Measurements from ENCODE around the gene TCEA2.

The TCEA2 gene

GRCh38 chr20:64067733-64068307, 4.8 kb downstream of the TCEA2 start:
- peaks cover 11% of the 10 kb centered on the region for H3K4me1 ChIP-seq (ENCODE audit: control insufficient read depth, insufficient read depth, low read length, poor library complexity, severe bottlenecking)
- peaks cover under 1% of the 10 kb centered on the region for H3K36me3 ChIP-seq (ENCODE audit: control insufficient read depth, insufficient read depth, low read length)
- no peak overlapping the region for H3K4me3 ChIP-seq (ENCODE audit: extremely low read depth, insufficient read depth, low read length, poor library complexity, severe bottlenecking)
- no peak overlapping the region for H3K27ac ChIP-seq (ENCODE audit: low read depth, low read length, severe bottlenecking)
- 84 to 94% methylated on average over 10 to 12 of the region's 12 CpGs for WGBS, 2 experiments (ENCODE audit: insufficient coverage in 2 of 2)
- no peaks in the 10 kb centered on the region for H3K9me3 ChIP-seq (ENCODE audit: control insufficient read depth, low read length)

- Histone ChIP-seq H3K4me1 (ENCODE audit: control insufficient read depth, insufficient read depth, low read length, poor library complexity, severe bottlenecking) (peaks cover 11% of the 10 kb centered on the region), H3K9me3 (ENCODE audit: control insufficient read depth, low read length) (no peaks in the 10 kb centered on the region), H3K36me3 (ENCODE audit: control insufficient read depth, insufficient read depth, low read length) (peaks cover 7% of the 10 kb centered on the region), H3K4me3 (ENCODE audit: extremely low read depth, insufficient read depth, low read length, poor library complexity, severe bottlenecking) (no peak overlapping the region), H3K27ac (ENCODE audit: low read depth, low read length, severe bottlenecking) (no peak overlapping the region)
- 80 to 83% methylated on average over 8 to 12 of the region's 12 CpGs for WGBS, 2 experiments (ENCODE audit: insufficient coverage in 2 of 2)
Observed at GRCh38 chr20:64068386-64069208, 5.6 kb downstream of the TCEA2 start.

- 93 to 94% methylated on average over 20 of the region's 20 CpGs for WGBS, 2 experiments (ENCODE audit: insufficient coverage in 2 of 2)
- no peaks in the 10 kb centered on the region for H3K9me3 ChIP-seq (ENCODE audit: control insufficient read depth, low read length)
Observed at GRCh38 chr20:64069209-64069613, 6.2 kb downstream of the TCEA2 start.

GRCh38 chr20:64069614-64070243, 6.7 kb downstream of the TCEA2 start:
- no peak overlapping the region for H3K27ac ChIP-seq (ENCODE audit: low read depth, low read length, severe bottlenecking)
- no peaks in the 10 kb centered on the region for H3K9me3 ChIP-seq (ENCODE audit: control insufficient read depth, low read length)
- peaks cover 7% of the 10 kb centered on the region for H3K36me3 ChIP-seq (ENCODE audit: control insufficient read depth, insufficient read depth, low read length)
- H3K4me3 ChIP-seq (ENCODE audit: extremely low read depth, insufficient read depth, low read length, poor library complexity, severe bottlenecking) = no peak overlapping the region
- peaks cover 3% of the 10 kb centered on the region for H3K4me1 ChIP-seq (ENCODE audit: control insufficient read depth, insufficient read depth, low read length, poor library complexity, severe bottlenecking)
- 50 to 71% methylated on average over 10 to 14 of the region's 14 CpGs for WGBS, 2 experiments (ENCODE audit: insufficient coverage in 2 of 2)

More at GRCh38 chr20:64069209-64069613, 6.2 kb downstream of the TCEA2 start:
- Histone ChIP-seq H3K36me3 (ENCODE audit: control insufficient read depth, insufficient read depth, low read length) (peaks cover 7% of the 10 kb centered on the region), H3K4me1 (ENCODE audit: control insufficient read depth, insufficient read depth, low read length, poor library complexity, severe bottlenecking) (peaks cover 7% of the 10 kb centered on the region), H3K4me3 (ENCODE audit: extremely low read depth, insufficient read depth, low read length, poor library complexity, severe bottlenecking) (no peak overlapping the region), H3K27ac (ENCODE audit: low read depth, low read length, severe bottlenecking) (no peak overlapping the region)

GRCh38 chr20:64070244-64070993, 7.4 kb downstream of the TCEA2 start:
- H3K36me3 ChIP-seq (ENCODE audit: control insufficient read depth, insufficient read depth, low read length) = peaks cover 7% of the 10 kb centered on the region
- 96 to 97% methylated on average over 28 to 29 of the region's 31 CpGs for WGBS, 2 experiments (ENCODE audit: insufficient coverage in 2 of 2)
- no peak overlapping the region for H3K4me3 ChIP-seq (ENCODE audit: extremely low read depth, insufficient read depth, low read length, poor library complexity, severe bottlenecking)
- no peaks in the 10 kb centered on the region for H3K9me3 ChIP-seq (ENCODE audit: control insufficient read depth, low read length)
- no peak overlapping the region for H3K27ac ChIP-seq (ENCODE audit: low read depth, low read length, severe bottlenecking)
- no peaks in the 10 kb centered on the region for H3K4me1 ChIP-seq (ENCODE audit: control insufficient read depth, insufficient read depth, low read length, poor library complexity, severe bottlenecking)

GRCh38 chr20:64071341-64072332, 8.6 kb downstream of the TCEA2 start:
- no peaks in the 10 kb centered on the region for H3K9me3 ChIP-seq (ENCODE audit: control insufficient read depth, low read length)
- peaks cover 7% of the 10 kb centered on the region for H3K36me3 ChIP-seq (ENCODE audit: control insufficient read depth, insufficient read depth, low read length)
- no peak overlapping the region for H3K27ac ChIP-seq (ENCODE audit: low read depth, low read length, severe bottlenecking)
- H3K4me1 ChIP-seq (ENCODE audit: control insufficient read depth, insufficient read depth, low read length, poor library complexity, severe bottlenecking) = no peaks in the 10 kb centered on the region
- no peak overlapping the region for H3K4me3 ChIP-seq (ENCODE audit: extremely low read depth, insufficient read depth, low read length, poor library complexity, severe bottlenecking)
- 94 to 95% methylated on average over 26 to 30 of the region's 30 CpGs for WGBS, 2 experiments (ENCODE audit: insufficient coverage in 2 of 2)

- H3K36me3 ChIP-seq (ENCODE audit: control insufficient read depth, insufficient read depth, low read length) = peaks cover 7% of the 10 kb centered on the region
Observed at GRCh38 chr20:64072498-64073063, 9.6 kb downstream of the TCEA2 start.

GRCh38 chr20:64073476-64074183, 10.6 kb downstream of the TCEA2 start:
- H3K4me1 ChIP-seq (ENCODE audit: control insufficient read depth, insufficient read depth, low read length, poor library complexity, severe bottlenecking) = peaks cover 4% of the 10 kb centered on the region
- H3K36me3 ChIP-seq (ENCODE audit: control insufficient read depth, insufficient read depth, low read length) = peaks cover 7% of the 10 kb centered on the region
- H3K27ac ChIP-seq (ENCODE audit: low read depth, low read length, severe bottlenecking) = no peak overlapping the region
- 95 to 97% methylated on average over 23 to 37 of the region's 37 CpGs for WGBS, 2 experiments (ENCODE audit: insufficient coverage in 2 of 2)
- H3K4me3 ChIP-seq (ENCODE audit: extremely low read depth, insufficient read depth, low read length, poor library complexity, severe bottlenecking) = no peak overlapping the region
- no peaks in the 10 kb centered on the region for H3K9me3 ChIP-seq (ENCODE audit: control insufficient read depth, low read length)

More at GRCh38 chr20:64072498-64073063, 9.6 kb downstream of the TCEA2 start:
- Histone ChIP-seq H3K4me1 (ENCODE audit: control insufficient read depth, insufficient read depth, low read length, poor library complexity, severe bottlenecking) (no peaks in the 10 kb centered on the region), H3K27ac (ENCODE audit: low read depth, low read length, severe bottlenecking) (no peak overlapping the region), H3K4me3 (ENCODE audit: extremely low read depth, insufficient read depth, low read length, poor library complexity, severe bottlenecking) (no peak overlapping the region), H3K9me3 (ENCODE audit: control insufficient read depth, low read length) (no peaks in the 10 kb centered on the region)
- WGBS, 2 experiments (ENCODE audit: insufficient coverage in 2 of 2) = 93 to 96% methylated on average over 11 to 13 of the region's 14 CpGs

- Histone ChIP-seq H3K4me3 (ENCODE audit: extremely low read depth, insufficient read depth, low read length, poor library complexity, severe bottlenecking) (no peak overlapping the region), H3K27ac (ENCODE audit: low read depth, low read length, severe bottlenecking) (no peak overlapping the region), H3K9me3 (ENCODE audit: control insufficient read depth, low read length) (no peaks in the 10 kb centered on the region), H3K36me3 (ENCODE audit: control insufficient read depth, insufficient read depth, low read length) (peaks cover 7% of the 10 kb centered on the region), H3K4me1 (ENCODE audit: control insufficient read depth, insufficient read depth, low read length, poor library complexity, severe bottlenecking) (peaks cover 8% of the 10 kb centered on the region)
- WGBS, 2 experiments (ENCODE audit: insufficient coverage in 2 of 2) = 94 to 96% methylated on average over 28 of the region's 28 CpGs
Observed at GRCh38 chr20:64074184-64074789, 11.3 kb downstream of the TCEA2 start.

All from mesodermal cell (in vitro differentiated cells).